Brain microvascular endothelial cell (primary cell): ENCODE measurements around the gene POU2F1.

Experiments
- DNase-seq: peaks from one replicate; pipeline ENCODE4 v3.0.0-alpha.2; 2020
- H3K27ac ChIP-seq: fragments of 250-450 bp; sonication (Bioruptor Pico); 2 replicates; pipeline ENCODE4 v1.5.1; 2020; ENCODE audit warnings: mild to moderate bottlenecking, moderate library complexity
- H3K27me3 ChIP-seq: fragments of 250-450 bp; sonication (Bioruptor Pico); replicated peaks from 2 replicates; pipeline ENCODE4 v1.5.1; 2020; ENCODE audit warnings: mild to moderate bottlenecking
- H3K36me3 ChIP-seq: fragments of 250-450 bp; sonication (Bioruptor Pico); replicated peaks from 2 replicates; pipeline ENCODE4 v1.5.1; 2020; ENCODE audit warnings: mild to moderate bottlenecking
- H3K4me3 ChIP-seq: 2 replicates; pipeline ENCODE4 v1.5.1; 2011; ENCODE audit warnings: low read depth, mild to moderate bottlenecking, control low read depth, low read length, moderate library complexity
- in situ Hi-C: cut with HindIII; loops from 2 replicates; pipeline ENCODE4 v1.10.0; 2017; ENCODE audit warnings: low sequenced_read_pairs, low pct_ligation_motif_present
- TF ChIP-seq, protein P1 (sequence below): IDR thresholded peaks from 2 replicates; pipeline ENCODE4 v1.5.1; 2011; ENCODE audit warnings: low read depth, mild to moderate bottlenecking, moderate library complexity, low read length, control low read depth, inconsistent platforms; ENCODE audit errors: missing control alignments

POU2F1 gene

DNA sequence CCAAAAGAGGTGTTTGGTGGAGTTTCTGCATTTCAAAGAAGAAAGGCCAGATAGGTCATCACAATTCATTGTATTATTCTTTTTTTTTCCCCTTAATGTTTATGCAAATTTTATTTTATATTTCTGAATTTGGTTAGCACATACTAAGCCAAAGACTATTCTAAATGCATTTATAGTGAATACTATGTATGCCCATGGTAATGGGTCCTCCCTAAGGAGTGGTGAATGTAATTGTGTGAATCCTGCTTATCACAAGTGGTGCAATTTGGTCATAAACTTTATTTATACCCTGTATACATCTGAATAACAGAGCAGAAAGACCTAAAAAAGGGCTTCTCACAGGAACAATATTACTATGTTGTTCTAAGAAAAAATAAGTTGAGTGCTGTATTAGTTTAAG, 198.6 kb downstream of the POU2F1 start:
- Histone ChIP-seq H3K27ac (no peak overlapping the region), H3K36me3 (no peaks in the 10 kb centered on the region), H3K4me3 (no peak overlapping the region), H3K27me3 (no peaks in the 10 kb centered on the region)
- TF ChIP-seq, protein P1, sequence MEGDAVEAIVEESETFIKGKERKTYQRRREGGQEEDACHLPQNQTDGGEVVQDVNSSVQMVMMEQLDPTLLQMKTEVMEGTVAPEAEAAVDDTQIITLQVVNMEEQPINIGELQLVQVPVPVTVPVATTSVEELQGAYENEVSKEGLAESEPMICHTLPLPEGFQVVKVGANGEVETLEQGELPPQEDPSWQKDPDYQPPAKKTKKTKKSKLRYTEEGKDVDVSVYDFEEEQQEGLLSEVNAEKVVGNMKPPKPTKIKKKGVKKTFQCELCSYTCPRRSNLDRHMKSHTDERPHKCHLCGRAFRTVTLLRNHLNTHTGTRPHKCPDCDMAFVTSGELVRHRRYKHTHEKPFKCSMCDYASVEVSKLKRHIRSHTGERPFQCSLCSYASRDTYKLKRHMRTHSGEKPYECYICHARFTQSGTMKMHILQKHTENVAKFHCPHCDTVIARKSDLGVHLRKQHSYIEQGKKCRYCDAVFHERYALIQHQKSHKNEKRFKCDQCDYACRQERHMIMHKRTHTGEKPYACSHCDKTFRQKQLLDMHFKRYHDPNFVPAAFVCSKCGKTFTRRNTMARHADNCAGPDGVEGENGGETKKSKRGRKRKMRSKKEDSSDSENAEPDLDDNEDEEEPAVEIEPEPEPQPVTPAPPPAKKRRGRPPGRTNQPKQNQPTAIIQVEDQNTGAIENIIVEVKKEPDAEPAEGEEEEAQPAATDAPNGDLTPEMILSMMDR: no peak
- in situ Hi-C loops: no loop called here
- DNase-seq: no peak

DNA sequence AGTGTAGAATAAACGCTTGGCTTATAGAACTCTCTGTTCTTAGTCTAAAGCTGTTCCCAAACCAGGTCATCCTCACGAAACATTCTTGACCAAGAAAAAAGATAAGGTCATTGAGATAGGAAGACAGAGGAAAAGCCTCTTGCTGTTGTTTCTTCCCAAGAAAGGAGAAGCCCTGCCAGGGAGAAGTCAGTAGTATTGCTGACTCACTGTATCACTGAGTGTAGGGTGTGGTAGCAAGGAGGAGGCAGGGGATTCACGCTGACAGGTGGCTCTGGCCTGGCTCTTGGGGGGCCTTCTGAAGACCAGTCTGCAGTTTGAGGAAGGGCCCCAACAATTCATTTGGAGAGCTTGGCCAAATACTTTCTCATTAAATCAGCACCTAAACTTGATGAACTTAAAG, 199.8 kb downstream of the POU2F1 start:
- no peaks in the 10 kb centered on the region for H3K27me3 ChIP-seq
- in situ Hi-C loops: no loop called here
- DNase-seq: no peak
- TF ChIP-seq, protein P1: no peak
- H3K36me3 ChIP-seq: no peaks in the 10 kb centered on the region
- no peak overlapping the region for H3K4me3 ChIP-seq
- no peak overlapping the region for H3K27ac ChIP-seq

DNA sequence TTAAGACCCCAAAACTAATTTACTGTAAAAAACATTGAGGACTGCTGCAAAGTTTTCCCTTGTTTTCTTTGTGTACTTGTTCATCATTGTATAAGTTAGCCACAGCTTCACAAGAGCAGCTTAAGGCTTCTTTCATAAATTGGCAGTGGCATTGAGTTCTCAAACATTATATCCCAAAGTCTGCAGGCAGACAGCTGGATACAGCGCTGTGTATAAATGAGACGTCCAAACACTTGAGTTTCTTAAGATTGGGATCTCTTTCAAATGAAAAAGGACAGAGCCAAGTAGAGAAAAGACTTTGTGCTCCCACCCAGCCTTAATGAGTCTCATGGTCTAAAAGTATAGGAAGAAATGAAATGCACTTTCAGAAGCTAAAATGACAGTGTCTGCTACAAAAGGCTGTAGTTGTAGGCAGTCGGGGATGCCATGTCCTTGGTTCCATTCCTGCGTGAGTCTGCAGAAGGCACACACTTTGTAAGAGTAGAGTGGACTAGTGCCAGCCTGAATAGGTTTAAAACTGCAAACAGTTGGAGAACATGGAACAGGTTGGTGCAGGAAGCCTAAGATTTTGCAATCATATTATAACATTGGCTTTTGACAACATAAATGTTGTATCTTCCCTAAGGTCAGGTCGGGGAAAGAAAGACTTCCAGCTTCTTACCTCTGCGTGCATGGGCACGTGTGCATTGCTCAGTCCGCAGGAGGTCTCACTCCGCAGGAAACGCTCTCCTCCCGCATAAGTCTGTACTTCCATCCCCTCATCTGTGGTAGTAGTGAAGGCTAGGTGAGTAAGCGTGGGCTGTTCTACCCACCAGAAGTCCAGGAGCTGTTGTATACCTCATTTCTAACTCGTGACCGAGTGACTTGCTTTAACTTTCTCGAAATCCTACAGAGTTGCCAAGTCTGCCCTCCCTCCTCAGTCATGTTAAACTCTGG, 203.3 kb downstream of the POU2F1 start:
- DNase-seq: no peak
- TF ChIP-seq, protein P1: no peak
- Histone ChIP-seq H3K36me3 (no peaks in the 10 kb centered on the region), H3K4me3 (no peak overlapping the region), H3K27me3 (no peaks in the 10 kb centered on the region), H3K27ac (no peak overlapping the region)
- in situ Hi-C loops: no loop called here

DNA sequence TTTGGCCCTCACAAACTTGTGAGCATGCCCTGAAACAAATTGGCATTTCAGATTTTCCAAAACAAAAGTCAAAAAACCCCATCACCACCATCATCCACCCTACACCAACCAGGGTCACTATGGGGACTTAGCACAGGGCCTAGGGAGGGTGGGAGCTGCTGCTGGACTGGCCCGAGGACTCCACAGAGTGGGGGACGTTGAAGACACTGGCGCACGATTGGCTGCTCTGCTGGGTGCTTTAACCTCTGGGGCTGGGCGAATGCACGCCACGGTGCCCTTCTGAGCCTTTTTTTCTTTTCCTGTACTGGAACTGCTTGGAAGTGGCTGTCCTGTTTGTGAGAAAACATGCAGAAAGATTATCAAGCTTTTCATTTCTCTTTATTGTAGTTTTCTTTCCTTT, 204.8 kb downstream of the POU2F1 start:
- DNase-seq: no peak
- no peak overlapping the region for H3K27ac ChIP-seq
- no peaks in the 10 kb centered on the region for H3K27me3 ChIP-seq
- H3K4me3 ChIP-seq: no peak overlapping the region
- in situ Hi-C loops: no loop called here
- TF ChIP-seq, protein P1: no peak
- H3K36me3 ChIP-seq: no peaks in the 10 kb centered on the region

DNA sequence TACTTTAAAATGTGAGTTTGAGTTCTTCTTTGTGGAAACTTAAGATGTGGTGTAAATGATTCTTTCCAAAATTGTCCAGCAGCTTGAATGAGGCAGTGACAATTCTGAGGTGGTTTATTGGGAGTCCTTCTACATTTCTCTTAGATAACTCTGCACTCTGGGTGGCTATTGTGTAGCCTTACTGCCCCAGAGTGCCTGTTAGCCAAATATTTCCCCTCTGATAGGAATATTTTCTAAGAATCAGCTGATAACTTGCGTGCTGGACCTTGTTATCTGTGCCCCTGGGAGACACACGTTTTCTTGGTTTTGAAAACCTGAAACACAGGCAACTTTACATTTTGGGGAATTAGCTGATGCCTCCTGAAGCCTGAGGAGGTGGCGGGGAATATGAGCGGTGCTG, 206.0 kb downstream of the POU2F1 start:
- Histone ChIP-seq H3K27ac (no peak overlapping the region), H3K4me3 (no peak overlapping the region), H3K27me3 (no peaks in the 10 kb centered on the region), H3K36me3 (no peaks in the 10 kb centered on the region)
- TF ChIP-seq, protein P1: no peak
- in situ Hi-C loops: no loop called here
- DNase-seq: no peak

DNA sequence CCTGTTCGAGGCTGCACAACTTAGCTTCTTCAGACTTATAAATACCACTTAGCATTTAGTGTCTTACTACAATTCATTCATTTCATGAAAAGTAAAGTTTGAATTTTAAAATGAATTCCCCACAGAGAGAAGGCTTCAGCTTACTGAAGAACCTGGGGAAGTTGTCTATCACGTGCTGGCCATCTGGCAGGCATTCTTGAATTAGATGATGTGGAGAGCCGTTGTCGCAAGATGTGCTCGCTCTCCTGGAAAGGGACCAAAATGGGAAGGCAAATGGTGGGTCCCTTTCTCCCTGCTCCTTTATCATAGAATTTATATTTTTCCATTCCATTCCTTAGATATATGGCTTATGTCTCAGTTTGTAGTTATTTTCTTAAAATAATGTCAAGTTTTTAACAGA, 207.2 kb downstream of the POU2F1 start:
- in situ Hi-C loops: no loop called here
- no peak overlapping the region for H3K4me3 ChIP-seq
- H3K27me3 ChIP-seq: no peaks in the 10 kb centered on the region
- no peak for DNase-seq
- TF ChIP-seq, protein P1: no peak
- no peak overlapping the region for H3K27ac ChIP-seq
- no peaks in the 10 kb centered on the region for H3K36me3 ChIP-seq
